CD4-positive, alpha-beta T cell treated with Interleukin-2 at 100 ng/mL for 4 hours (primary cell): ENCODE results near the gene GPHN.

ENCODE experiments used
- DNase-seq: peaks from one replicate; pipeline ENCODE4 v3.0.0-alpha.2; 2020; ENCODE audit warnings: low spot score

Gene GPHN

DNA sequence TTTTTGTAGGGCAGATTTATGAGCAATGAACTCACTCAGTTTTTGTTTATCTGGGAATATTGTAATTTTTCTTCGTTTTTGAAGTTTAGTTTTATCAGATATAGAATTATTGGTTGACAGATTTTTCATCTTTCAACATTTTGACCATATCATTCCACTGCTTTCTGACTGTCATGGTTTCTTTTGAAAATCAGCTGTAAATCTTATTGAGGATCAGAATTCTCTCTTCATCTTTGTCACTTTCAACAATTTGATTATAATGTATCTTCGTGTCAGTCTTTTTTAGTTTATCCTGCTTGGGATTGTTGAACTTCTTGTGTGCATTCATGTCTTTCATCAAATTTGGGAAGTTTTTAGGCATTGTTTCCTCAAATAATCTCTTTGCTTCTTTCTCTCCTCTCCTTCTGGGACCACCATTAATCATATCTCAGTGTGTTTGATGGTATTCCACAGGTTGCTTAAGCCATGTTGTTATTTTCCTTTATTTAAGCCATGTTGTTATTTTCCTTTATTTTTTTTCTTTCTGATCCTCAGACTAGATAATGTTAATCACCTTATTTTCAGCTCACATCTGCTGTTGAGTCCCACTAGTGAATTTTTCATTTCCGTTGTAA lies 451.6 kb downstream of the GPHN start:
- no peak for DNase-seq

DNA sequence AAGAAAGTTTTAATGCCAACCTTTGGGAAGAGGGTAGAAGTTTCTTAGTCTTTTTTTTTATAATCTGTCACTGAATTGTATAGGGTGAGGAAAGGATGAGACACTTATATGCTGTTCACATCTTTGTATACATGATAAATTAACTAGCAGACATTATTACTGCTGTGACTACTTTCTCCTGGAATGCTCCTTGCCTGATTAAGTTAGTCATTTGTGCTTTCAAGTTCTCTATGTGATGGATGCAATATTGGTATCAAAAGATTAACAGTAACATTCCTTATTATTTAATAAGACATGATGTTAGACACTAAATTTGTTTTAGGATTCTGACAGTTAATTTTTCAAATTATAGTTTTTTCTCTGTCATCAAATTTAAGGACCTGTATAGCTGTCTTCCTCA lies 457.9 kb downstream of the GPHN start:
- no peak for DNase-seq

DNA sequence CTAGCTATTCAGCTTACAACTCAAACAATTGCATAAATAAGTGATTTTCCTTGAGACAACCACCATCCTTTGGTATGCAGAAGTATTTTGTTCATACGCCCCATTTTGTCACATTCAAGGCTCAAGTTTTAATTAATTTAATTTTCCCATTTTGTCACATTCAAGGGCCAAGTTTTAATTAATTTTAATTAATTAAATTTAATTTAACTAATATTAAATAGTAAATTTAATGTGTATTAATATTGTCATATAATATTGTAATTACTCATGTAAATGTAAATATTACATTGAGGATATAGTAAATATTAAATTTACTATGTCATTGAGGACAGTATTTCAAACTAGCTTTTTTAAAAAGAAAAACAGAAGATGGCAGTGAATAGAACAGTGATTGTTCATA lies 464.5 kb downstream of the GPHN start:
- no peak for DNase-seq

- no peak for DNase-seq
Measured at GRCh38 chr14:66974397-66975025, 466.6 kb downstream of the GPHN start.

GRCh38 chr14:66975251-66975650 lies 467.3 kb downstream of the GPHN start:
- no peak for DNase-seq

DNA sequence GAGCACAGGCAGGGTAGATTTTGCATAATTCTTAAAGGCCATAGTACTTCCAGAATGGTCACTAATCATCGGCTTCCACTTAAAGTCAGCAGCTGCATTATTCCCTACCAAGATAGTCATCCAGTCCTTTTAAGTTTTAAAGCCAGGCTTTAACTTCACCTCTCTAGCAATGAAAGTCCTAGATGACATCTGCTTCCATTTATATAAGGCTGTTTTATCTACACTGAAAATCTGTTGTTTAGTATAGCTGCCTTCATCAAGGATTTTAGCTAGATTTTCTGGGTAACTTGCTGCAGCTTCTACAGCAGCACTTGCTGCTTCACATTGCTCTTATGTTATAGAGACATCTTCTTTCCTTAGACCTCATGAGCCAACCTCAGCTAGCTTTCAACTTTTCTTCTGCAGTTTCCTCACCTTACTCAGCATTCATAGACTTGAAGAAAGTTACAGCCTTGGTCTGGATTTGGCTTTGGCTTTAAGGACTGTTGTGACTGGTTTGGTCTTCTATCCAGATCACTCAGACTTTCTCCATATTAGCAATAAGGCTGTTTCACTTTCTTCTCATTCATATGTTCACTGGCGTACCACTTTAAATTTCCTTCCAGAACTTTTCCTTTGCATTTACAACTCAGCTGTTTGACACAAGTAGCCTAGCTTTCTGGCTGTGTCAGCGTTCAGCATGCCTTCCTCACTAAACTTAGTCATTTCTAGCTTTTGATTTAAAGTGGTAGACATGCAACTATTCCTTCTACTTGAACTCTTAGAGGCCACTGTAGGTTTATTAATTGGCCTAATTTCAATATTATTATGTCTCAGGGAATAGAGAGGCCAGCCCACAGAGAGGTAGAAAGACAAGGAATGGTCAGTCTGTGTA lies 471.4 kb downstream of the GPHN start:
- DNase-seq, result no peak

- no peak for DNase-seq
Measured at GRCh38 chr14:66982247-66982646, 474.3 kb downstream of the GPHN start.

- no peak for DNase-seq
Measured at GRCh38 chr14:66992776-66993175, 484.8 kb downstream of the GPHN start.

- DNase-seq, result no peak
Measured at GRCh38 chr14:66993512-66993911, 485.6 kb downstream of the GPHN start.

DNA sequence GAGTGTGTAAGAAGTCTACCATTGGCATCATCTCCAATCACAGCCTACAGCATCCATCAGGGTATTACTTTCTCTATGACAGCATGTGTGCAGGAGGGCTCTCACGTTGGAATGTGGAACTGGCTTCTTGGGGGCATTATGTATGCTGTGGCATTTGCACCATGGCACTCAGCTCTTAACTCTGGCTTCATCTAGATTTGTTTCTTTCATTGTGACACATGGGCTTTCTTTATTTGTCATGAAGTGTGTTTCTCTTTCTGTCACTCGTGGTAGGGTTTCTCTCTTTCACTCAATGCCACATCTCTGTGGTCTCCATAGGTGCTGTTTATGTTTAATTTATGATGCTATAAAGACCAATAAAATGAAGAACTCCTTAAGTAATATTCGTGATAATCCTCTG lies 490.1 kb downstream of the GPHN start:
- no peak for DNase-seq

- DNase-seq, result no peak
Measured at GRCh38 chr14:66999978-67000377, 492.0 kb downstream of the GPHN start.

- DNase-seq, result no peak
Measured at GRCh38 chr14:67002994-67003753, 495.2 kb downstream of the GPHN start.

DNA sequence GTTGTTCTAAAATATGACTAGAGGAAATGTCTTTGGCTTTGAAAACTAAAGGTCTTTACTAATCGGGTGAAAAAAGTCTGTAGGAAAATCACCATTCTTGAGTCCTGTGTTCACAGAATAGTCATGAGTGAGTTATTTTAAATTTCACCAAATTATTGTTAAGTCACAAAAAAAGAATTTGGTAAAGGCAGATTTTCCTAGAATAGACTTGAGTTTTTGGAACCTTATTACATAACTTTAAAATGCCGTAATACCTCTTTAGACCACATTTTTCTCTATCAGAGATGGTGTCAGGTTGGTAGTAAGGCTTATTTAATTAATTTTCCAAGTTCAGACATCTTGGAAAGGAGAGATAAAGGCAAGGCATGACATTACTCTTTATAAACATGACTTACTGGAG lies 496.6 kb downstream of the GPHN start:
- no peak for DNase-seq

DNA sequence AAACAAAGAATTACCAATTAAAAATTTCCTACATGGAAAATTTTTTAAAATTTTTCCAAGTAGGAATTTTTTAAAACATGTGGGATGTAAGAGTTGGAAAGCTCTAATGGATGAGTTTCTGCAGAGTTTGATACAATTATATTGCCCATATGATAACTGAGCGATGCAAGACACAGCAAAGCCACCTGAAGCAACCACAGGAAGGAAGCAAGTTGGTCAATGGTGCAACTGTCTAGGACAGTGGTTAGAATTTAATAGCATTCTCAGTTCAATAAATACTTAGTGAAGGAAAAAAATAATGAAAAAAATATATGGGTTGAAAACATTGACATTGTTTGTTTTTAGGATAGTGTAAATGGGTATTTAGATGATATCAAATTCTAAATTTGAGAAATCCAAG lies 502.7 kb downstream of the GPHN start:
- no peak for DNase-seq

GRCh38 chr14:67016856-67017255 lies 508.9 kb downstream of the GPHN start:
- no peak for DNase-seq

- DNase-seq, result no peak
Measured at GRCh38 chr14:67018720-67019119, 510.8 kb downstream of the GPHN start.

DNA sequence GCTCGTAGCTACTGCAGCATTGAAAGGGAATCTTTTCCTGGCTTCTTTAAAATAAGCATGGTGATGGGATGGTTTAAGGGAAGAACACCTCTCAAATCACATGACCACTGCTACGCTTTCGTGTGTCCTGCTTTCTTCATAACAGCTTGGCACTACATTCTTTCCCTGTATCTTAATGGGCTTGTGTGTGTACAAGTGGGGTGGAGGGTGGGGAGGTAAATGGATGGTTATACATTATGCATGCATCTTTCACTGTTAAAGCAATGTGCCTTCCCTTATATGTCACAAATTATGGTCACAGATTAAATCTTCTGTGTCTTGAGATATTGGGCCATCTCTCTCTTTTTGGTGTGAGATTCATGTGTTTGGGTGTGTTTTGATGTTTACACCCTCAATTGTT lies 511.8 kb downstream of the GPHN start:
- DNase-seq, result no peak

GRCh38 chr14:67031920-67032774 lies 524.2 kb downstream of the GPHN start:
- DNase-seq, result no peak

DNA sequence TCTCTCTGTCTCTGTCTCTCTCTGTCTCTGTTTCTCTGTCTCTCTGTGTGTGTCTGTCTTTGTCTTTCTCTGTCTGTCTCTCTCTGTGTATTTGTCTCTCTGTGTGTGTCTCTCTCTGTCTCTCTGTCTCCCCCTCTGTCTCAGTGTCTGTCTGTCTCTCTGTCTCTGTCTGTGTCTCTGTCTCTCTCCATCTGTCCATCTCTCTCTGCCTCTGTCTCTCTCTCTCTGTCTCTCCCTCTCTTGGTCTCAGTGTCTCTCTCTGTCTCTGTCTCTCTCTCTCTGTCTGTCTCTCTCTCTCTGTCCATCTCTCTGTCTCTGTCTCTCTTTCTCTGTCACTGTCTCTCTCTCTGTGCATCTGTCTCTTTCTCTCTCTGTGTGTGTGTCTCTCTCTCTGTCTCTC lies 537.5 kb downstream of the GPHN start:
- no peak for DNase-seq

GRCh38 chr14:67050896-67051295 lies 542.9 kb downstream of the GPHN start:
- no peak for DNase-seq

DNA sequence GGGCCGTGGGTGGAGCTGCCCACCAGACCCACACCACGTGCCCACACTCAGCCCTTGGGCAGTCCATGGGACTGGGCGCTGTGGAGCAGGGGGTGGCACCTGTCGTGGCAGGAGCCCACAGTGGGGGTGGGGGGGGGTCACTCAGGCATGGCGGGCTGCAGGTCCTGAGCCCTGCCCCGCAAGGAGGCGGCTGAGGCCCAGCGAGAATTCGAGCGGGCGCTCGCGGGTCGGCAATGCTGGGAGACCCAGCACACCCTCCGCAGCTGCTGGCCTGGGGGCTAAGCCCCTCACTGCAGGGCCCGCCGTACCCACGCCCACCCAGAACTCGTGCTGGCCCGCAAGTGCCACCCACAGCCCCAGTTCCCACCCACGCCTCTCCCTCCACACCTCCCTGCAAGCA lies 548.7 kb downstream of the GPHN start:
- DNase-seq, result no peak

GRCh38 chr14:67059596-67059995 lies 551.6 kb downstream of the GPHN start:
- no peak for DNase-seq
